ENCODE data around the gene EIF4EBP3. TPM values are rescaled to one million over a fixed set of nuclear protein-coding genes. Genes with fewer than 3 reads are reported as not detected.

Gene EIF4EBP3
- total RNA-seq, 2 experiments from 2014 or later: 12.7 to 15.1 TPM

GRCh38 chr5:140502834-140503233, 44.6 kb upstream of the EIF4EBP3 start:
- Mint-ChIP-seq H3K4me1 (ENCODE audit: low read depth) (peaks cover 12% of the 10 kb centered on the region), H3K27ac (no peak overlapping the region), H3K9me3 (no peaks in the 10 kb centered on the region), H3K27me3 (no peaks in the 10 kb centered on the region), H3K36me3 (ENCODE audit: low read depth) (peaks cover 44% of the 10 kb centered on the region), H3K4me3 (no peak overlapping the region)
- Histone ChIP-seq H3K9me3 (ENCODE audit: control insufficient read depth in 1 of 2, insufficient read depth in 1 of 2, low read length in 2 of 2) (no peaks in the 10 kb centered on the region), H3K27me3 (ENCODE audit: control insufficient read depth in 1 of 2, insufficient read depth in 2 of 2, low read length in 2 of 2) (no peaks in the 10 kb centered on the region), H3K4me1 (ENCODE audit: insufficient read depth, low read length) (no peaks in the 10 kb centered on the region), H3K36me3 (ENCODE audit: insufficient read depth, low read length) (peaks cover 42% of the 10 kb centered on the region), H3K4me3 (ENCODE audit: low read length) (no peak overlapping the region), H3K27ac (ENCODE audit: low read depth in 1 of 2, low read length in 2 of 2) (no peak overlapping the region)
- TF ChIP-seq, protein P1, sequence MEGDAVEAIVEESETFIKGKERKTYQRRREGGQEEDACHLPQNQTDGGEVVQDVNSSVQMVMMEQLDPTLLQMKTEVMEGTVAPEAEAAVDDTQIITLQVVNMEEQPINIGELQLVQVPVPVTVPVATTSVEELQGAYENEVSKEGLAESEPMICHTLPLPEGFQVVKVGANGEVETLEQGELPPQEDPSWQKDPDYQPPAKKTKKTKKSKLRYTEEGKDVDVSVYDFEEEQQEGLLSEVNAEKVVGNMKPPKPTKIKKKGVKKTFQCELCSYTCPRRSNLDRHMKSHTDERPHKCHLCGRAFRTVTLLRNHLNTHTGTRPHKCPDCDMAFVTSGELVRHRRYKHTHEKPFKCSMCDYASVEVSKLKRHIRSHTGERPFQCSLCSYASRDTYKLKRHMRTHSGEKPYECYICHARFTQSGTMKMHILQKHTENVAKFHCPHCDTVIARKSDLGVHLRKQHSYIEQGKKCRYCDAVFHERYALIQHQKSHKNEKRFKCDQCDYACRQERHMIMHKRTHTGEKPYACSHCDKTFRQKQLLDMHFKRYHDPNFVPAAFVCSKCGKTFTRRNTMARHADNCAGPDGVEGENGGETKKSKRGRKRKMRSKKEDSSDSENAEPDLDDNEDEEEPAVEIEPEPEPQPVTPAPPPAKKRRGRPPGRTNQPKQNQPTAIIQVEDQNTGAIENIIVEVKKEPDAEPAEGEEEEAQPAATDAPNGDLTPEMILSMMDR (IDR thresholded peaks at IDR 0.05): no peak
- CTCF ChIA-PET: no interaction called here
- DNase-seq: no peak
- intact Hi-C loops (cut with DNase I, micrococcal nuclease): no loop called here
- POLR2A ChIA-PET: interaction anchor here (1.3 kb wide), 1 partner anchor 44 kb away, joined by 7 read pairs; the partner anchor contains the start of gene EIF4EBP3
- no peak for ATAC-seq (ENCODE audit: poor library complexity)

- CTCF ChIA-PET: no interaction called here
- Histone ChIP-seq H3K27me3 (ENCODE audit: control insufficient read depth in 1 of 2, insufficient read depth in 2 of 2, low read length in 2 of 2) (no peaks in the 10 kb centered on the region), H3K4me3 (ENCODE audit: low read length) (no peak overlapping the region), H3K4me1 (ENCODE audit: insufficient read depth, low read length) (no peaks in the 10 kb centered on the region), H3K36me3 (ENCODE audit: insufficient read depth, low read length) (peaks cover 93% of the 10 kb centered on the region), H3K9me3 (ENCODE audit: control insufficient read depth in 1 of 2, insufficient read depth in 1 of 2, low read length in 2 of 2) (no peaks in the 10 kb centered on the region), H3K27ac (ENCODE audit: low read depth in 1 of 2, low read length in 2 of 2) (no peak overlapping the region)
- no peak overlapping the region for H3K27ac Mint-ChIP-seq
- no peaks in the 10 kb centered on the region for H3K4me1 Mint-ChIP-seq (ENCODE audit: low read depth)
- TF ChIP-seq, protein P1 (IDR thresholded peaks at IDR 0.05): no peak
- H3K9me3 Mint-ChIP-seq: no peaks in the 10 kb centered on the region
- ATAC-seq (ENCODE audit: poor library complexity) (no peak), DNase-seq (no peak)
- H3K36me3 Mint-ChIP-seq (ENCODE audit: low read depth): peaks cover 88% of the 10 kb centered on the region
- no peak overlapping the region for H3K4me3 Mint-ChIP-seq
- intact Hi-C loops (cut with DNase I, micrococcal nuclease): no loop called here
- POLR2A ChIA-PET: no interaction called here
- H3K27me3 Mint-ChIP-seq: no peaks in the 10 kb centered on the region
These were observed 37.6 kb upstream of the EIF4EBP3 start for GRCh38 chr5:140509898-140510297.

DNA sequence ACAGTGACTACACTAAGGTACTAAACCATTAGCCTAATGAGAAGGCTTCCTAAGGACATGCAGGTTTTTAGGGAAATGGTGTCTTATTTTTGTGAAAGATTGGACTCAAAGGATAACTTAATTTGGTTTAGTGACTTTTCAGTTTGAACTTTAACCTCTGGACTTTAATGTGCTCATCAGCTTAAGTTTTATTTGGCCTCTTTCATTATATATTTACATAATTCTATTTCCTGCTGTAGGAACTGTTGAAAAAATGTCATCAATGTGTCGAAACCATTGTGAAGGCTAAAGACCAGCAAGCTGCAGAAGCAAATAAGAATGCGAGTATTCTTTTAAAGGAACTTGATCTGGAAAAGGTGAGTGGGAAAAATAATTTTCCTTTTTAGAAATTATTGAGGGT, 34.3 kb upstream of the EIF4EBP3 start:
- ChIA-PET CTCF (no interaction called here), POLR2A (no interaction called here)
- Histone ChIP-seq H3K9me3 (ENCODE audit: control insufficient read depth in 1 of 2, insufficient read depth in 1 of 2, low read length in 2 of 2) (no peaks in the 10 kb centered on the region), H3K4me1 (ENCODE audit: insufficient read depth, low read length) (no peaks in the 10 kb centered on the region), H3K27me3 (ENCODE audit: control insufficient read depth in 1 of 2, insufficient read depth in 2 of 2, low read length in 2 of 2) (no peaks in the 10 kb centered on the region), H3K36me3 (ENCODE audit: insufficient read depth, low read length) (peaks cover 67% of the 10 kb centered on the region), H3K27ac (ENCODE audit: low read depth in 1 of 2, low read length in 2 of 2) (no peak overlapping the region), H3K4me3 (ENCODE audit: low read length) (no peak overlapping the region)
- H3K36me3 Mint-ChIP-seq (ENCODE audit: low read depth): peaks cover 75% of the 10 kb centered on the region
- no peak overlapping the region for H3K27ac Mint-ChIP-seq
- no peak overlapping the region for H3K4me3 Mint-ChIP-seq
- no peak for DNase-seq
- H3K27me3 Mint-ChIP-seq: no peaks in the 10 kb centered on the region
- no peaks in the 10 kb centered on the region for H3K9me3 Mint-ChIP-seq
- TF ChIP-seq, protein P1 (IDR thresholded peaks at IDR 0.05): no peak
- ATAC-seq (ENCODE audit: poor library complexity): no peak
- H3K4me1 Mint-ChIP-seq (ENCODE audit: low read depth): no peaks in the 10 kb centered on the region
- intact Hi-C loops (cut with DNase I, micrococcal nuclease): no loop called here
